Endothelial cell of umbilical vein (primary cell): ENCODE results near the gene SOAT1. TPM values are rescaled to one million over a fixed set of nuclear protein-coding genes. Genes with fewer than 3 reads are reported as not detected.

ENCODE experiments used
- BruUV-seq: library from RNA; stranded (reverse); fragments of 400-500 nt; replicated peaks from 2 replicates; lab custom pipeline; 2021; lab: Mats Ljungman, UMichigan
- CTCF ChIA-PET: fragments of 300-600, 350-600 bp; sonication (Branson Sonifier 250); formaldehyde crosslinking; loops from one replicate; lab custom pipeline; 2021; ENCODE audit warnings: antibody characterized with exemption, inconsistent platforms; lab: Charles Lee
- POLR2A ChIA-PET: fragments of 300-600, 350-600 bp; sonication (Branson Sonifier 250); formaldehyde crosslinking; loops from one replicate; lab custom pipeline; 2021; ENCODE audit warnings: antibody characterized with exemption, inconsistent platforms; lab: Charles Lee
- DNase-seq: peaks from one replicate; pipeline ENCODE4 v3.0.0-alpha.2; 2011; ENCODE audit warnings: low read depth, low spot score
- FAIRE-seq: peaks from 2 replicates; lab custom pipeline; 2011; peaks lifted over from hg19 to GRCh38; lab: Jason Lieb, UNC
- H2AFZ ChIP-seq: 2 replicates; pipeline ENCODE4 v1.6.0; 2012; ENCODE audit warnings: low read depth, low read length, control low read depth, inconsistent platforms
- H3K27ac ChIP-seq: 2 replicates; pipeline ENCODE4 v1.5.1; 2011; ENCODE audit warnings: low read depth, mild to moderate bottlenecking, control low read depth, low read length, moderate library complexity; ENCODE audit not compliant: insufficient read depth
- H3K27me3 ChIP-seq, 2 experiments: 2 replicates each; pipeline versions ENCODE4 v1.6.0 to v1.6.1; 2011; ENCODE audit warnings: low read length in 2 of 2, mixed read lengths in 1 of 2; ENCODE audit not compliant: control insufficient read depth in 2 of 2, insufficient read depth in 2 of 2
- H3K36me3 ChIP-seq, 2 experiments: 2 replicates in 1 of 2; 3 replicates in 1 of 2; pipeline ENCODE4 v1.5.1; 2011; ENCODE audit warnings: low read length in 2 of 2, mild to moderate bottlenecking in 1 of 2, moderate library complexity in 1 of 2; ENCODE audit not compliant: control insufficient read depth in 2 of 2, insufficient read depth in 2 of 2; ENCODE audit errors: extremely low read depth in 1 of 2
- H3K4me1 ChIP-seq: 3 replicates; pipeline ENCODE4 v1.5.1; 2011; ENCODE audit warnings: mild to moderate bottlenecking, low read length; ENCODE audit not compliant: control insufficient read depth, insufficient read depth; ENCODE audit errors: extremely low read depth
- H3K4me2 ChIP-seq: 2 replicates; pipeline ENCODE4 v1.6.1; 2011; ENCODE audit warnings: low read length, control low read depth, mixed read lengths; ENCODE audit not compliant: insufficient read depth
- H3K4me3 ChIP-seq, 3 experiments: fragments of 200-600 bp in 1 of 3; sonication (generic), shearing (Covaris generic) in 1 of 3; replicated peaks in 1 of 3; 2 replicates each; pipeline ENCODE4 v1.5.1; 2011 to 2016; ENCODE audit warnings: control low read depth in 3 of 3, low read length in 3 of 3, mild to moderate bottlenecking in 2 of 3, inconsistent platforms in 1 of 3, low read depth in 1 of 3, moderate library complexity in 1 of 3; ENCODE audit not compliant: insufficient read depth in 1 of 3
- H3K79me2 ChIP-seq: 2 replicates; pipeline ENCODE4 v1.6.0; 2012; ENCODE audit warnings: low read length, inconsistent platforms; ENCODE audit not compliant: control insufficient read depth, insufficient read depth
- H3K9ac ChIP-seq: replicated peaks from 2 replicates; pipeline ENCODE3; 2011; ENCODE audit warnings: low read length, control low read depth; ENCODE audit not compliant: insufficient read depth; ENCODE audit errors: extremely low read depth
- H3K9me1 ChIP-seq: replicated peaks from 3 replicates; pipeline ENCODE4 v1.6.0; 2011; ENCODE audit warnings: mild to moderate bottlenecking, low read length; ENCODE audit not compliant: control insufficient read depth, insufficient read depth; ENCODE audit errors: extremely low read depth
- H3K9me3 ChIP-seq: replicated peaks from 2 replicates; pipeline ENCODE4 v1.5.1; 2012; ENCODE audit warnings: low read length, inconsistent platforms; ENCODE audit not compliant: control insufficient read depth, insufficient read depth
- H4K20me1 ChIP-seq: replicated peaks from 2 replicates; pipeline ENCODE3; 2011; ENCODE audit warnings: mild to moderate bottlenecking, low read length; ENCODE audit not compliant: control insufficient read depth, insufficient read depth; ENCODE audit errors: extremely low read depth
- EZH2 ChIP-seq: IDR thresholded peaks from 2 replicates; pipeline ENCODE4 v1.6.1; 2012; ENCODE audit warnings: borderline replicate concordance, low read depth, mild to moderate bottlenecking, moderate library complexity, low read length, inconsistent platforms; ENCODE audit not compliant: severe bottlenecking
- FOS ChIP-seq: IDR thresholded peaks from 2 replicates; pipeline ENCODE4 v1.6.1; 2011; ENCODE audit warnings: mild to moderate bottlenecking, low read length, moderate library complexity, borderline replicate concordance; ENCODE audit not compliant: insufficient read depth
- GATA2 ChIP-seq: IDR thresholded peaks from 2 replicates; pipeline ENCODE4 v1.7.0; 2011; ENCODE audit warnings: low read depth, mild to moderate bottlenecking, moderate library complexity, mixed read lengths, low read length; ENCODE audit not compliant: insufficient read length, insufficient read depth
- JUN ChIP-seq: IDR thresholded peaks from 2 replicates; pipeline ENCODE4 v1.6.1; 2011; ENCODE audit warnings: borderline replicate concordance, low read depth; ENCODE audit not compliant: insufficient read length, insufficient read depth
- MYC ChIP-seq: IDR thresholded peaks from one replicate; pipeline ENCODE4 v1.6.1; 2011; ENCODE audit warnings: mild to moderate bottlenecking, low read depth, low read length
- POLR2A ChIP-seq: IDR thresholded peaks from 2 replicates; pipeline ENCODE4 v1.6.1; 2012; ENCODE audit warnings: low read depth, mild to moderate bottlenecking, control low read depth, low read length
- POLR2AphosphoS5 ChIP-seq: IDR thresholded peaks from 2 replicates; pipeline ENCODE4 v1.6.1; 2012; ENCODE audit warnings: low read depth, mild to moderate bottlenecking, control low read depth, low read length, moderate library complexity; ENCODE audit not compliant: insufficient read depth
- dilution Hi-C: fragments of 300-500 bp; cut with MboI; formaldehyde crosslinking; loops from one replicate; pipeline ENCODE4 v1.15.0; 2019; ENCODE audit warnings: low sequenced_read_pairs; ENCODE audit not compliant: extremely low pct_ligation_motif_present
- intact Hi-C: fragments of 100-400 bp; cut with micrococcal nuclease; formaldehyde crosslinking; loops from one replicate; pipeline ENCODE4 v1.10.0; 2022
- polyA plus RNA-seq, 4 experiments: library from polyadenylated mRNA; depleted of rRNA in 3 of 4; stranded (reverse) in 3 of 4; unstranded in 1 of 4; fragments of >200 nt; gene quantifications; 2 replicates each; pipeline versions ENCODE4 v1.2.1 to v1.2.3, GENCODE V29; 2011 to 2012; ENCODE audit warnings: missing spikeins in 1 of 4
- total RNA-seq: library from RNA; stranded (reverse); gene quantifications from 2 replicates; pipeline ENCODE4 v1.2.3, GENCODE V29; 2021
- TF ChIP-seq, protein P1 (sequence below): IDR thresholded peaks from 2 replicates; pipeline ENCODE4 v1.6.1; 2011; ENCODE audit not compliant: insufficient read depth, insufficient read length
- TF ChIP-seq, protein P2 (sequence below), 2 donors: IDR thresholded peaks; 1 replicate in 1 of 2; 2 replicates in 1 of 2; pipeline ENCODE4 v1.5.1; 2011; ENCODE audit warnings: low read length in 2 of 2, mild to moderate bottlenecking in 2 of 2, moderate library complexity in 2 of 2, control low read depth in 1 of 2, inconsistent platforms in 1 of 2, low read depth in 1 of 2; ENCODE audit not compliant: insufficient read depth in 1 of 2; ENCODE audit errors: extremely low read depth in 1 of 2

SOAT1 gene
- total and polyA plus RNA-seq, 2 donors (not counting 3 experiments of a cell fraction or from before 2014, with no cell fraction given) = 14.0 to 38.2 TPM

DNA sequence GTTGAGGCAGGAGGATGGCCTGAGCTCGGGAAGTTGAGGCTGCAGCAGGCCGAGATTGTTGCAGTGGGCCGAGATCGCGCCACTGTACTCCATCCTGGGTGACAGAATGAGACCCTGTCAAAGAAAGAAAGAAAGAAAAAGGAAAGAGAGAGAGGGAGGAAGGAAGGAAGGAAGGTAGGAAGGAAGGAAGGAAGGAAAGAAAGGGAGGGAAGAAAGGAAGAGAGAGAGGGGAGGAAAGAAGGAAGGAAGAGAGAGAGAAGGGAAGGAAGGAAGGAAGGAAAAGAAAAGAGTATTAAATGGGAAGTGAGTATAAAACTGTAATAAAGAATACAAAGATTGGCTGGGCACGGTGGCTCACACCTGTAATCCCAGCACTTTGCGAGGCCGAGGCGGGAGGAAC is 45.7 kb upstream of the SOAT1 start:
- dilution Hi-C loops = no loop called here
- Histone ChIP-seq H4K20me1 (no peaks in the 10 kb centered on the region), H3K9ac (no peak overlapping the region), H3K36me3 (no peaks in the 10 kb centered on the region), H3K9me1 (no peaks in the 10 kb centered on the region), H3K9me3 (no peaks in the 10 kb centered on the region), H3K27me3 (no peaks in the 10 kb centered on the region), H3K4me3 (no peak overlapping the region), H3K79me2 (no peaks in the 10 kb centered on the region), H3K27ac (no peak overlapping the region), H2AFZ (no peak overlapping the region), H3K4me1 (peaks cover 8% of the 10 kb centered on the region), H3K4me2 (no peak overlapping the region)
- intact Hi-C loops = no loop called here
- DNase-seq (no peak), FAIRE-seq (no peak)
- ChIA-PET CTCF (interaction anchor here (1.1 to 1.8 kb wide), 2 partner anchors 15 to 46 kb away, joined by 4 to 5 read pairs; partner anchors contain the start of gene SOAT1), POLR2A (no interaction called here)
- BruUV-seq = no TSS peak
- TF ChIP-seq, protein P1, sequence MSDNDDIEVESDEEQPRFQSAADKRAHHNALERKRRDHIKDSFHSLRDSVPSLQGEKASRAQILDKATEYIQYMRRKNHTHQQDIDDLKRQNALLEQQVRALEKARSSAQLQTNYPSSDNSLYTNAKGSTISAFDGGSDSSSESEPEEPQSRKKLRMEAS = no peak
- no peak for TF ChIP-seq FOS
- no peak for TF ChIP-seq MYC
- TF ChIP-seq POLR2A = no peak
- TF ChIP-seq, protein P2, sequence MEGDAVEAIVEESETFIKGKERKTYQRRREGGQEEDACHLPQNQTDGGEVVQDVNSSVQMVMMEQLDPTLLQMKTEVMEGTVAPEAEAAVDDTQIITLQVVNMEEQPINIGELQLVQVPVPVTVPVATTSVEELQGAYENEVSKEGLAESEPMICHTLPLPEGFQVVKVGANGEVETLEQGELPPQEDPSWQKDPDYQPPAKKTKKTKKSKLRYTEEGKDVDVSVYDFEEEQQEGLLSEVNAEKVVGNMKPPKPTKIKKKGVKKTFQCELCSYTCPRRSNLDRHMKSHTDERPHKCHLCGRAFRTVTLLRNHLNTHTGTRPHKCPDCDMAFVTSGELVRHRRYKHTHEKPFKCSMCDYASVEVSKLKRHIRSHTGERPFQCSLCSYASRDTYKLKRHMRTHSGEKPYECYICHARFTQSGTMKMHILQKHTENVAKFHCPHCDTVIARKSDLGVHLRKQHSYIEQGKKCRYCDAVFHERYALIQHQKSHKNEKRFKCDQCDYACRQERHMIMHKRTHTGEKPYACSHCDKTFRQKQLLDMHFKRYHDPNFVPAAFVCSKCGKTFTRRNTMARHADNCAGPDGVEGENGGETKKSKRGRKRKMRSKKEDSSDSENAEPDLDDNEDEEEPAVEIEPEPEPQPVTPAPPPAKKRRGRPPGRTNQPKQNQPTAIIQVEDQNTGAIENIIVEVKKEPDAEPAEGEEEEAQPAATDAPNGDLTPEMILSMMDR (IDR thresholded peaks at IDR 0.05; ENCODE audit: extremely low read depth in 1 of 2, insufficient read depth in 1 of 2, low read depth in 1 of 2, low read length in 2 of 2) = no peak
- no peak for TF ChIP-seq POLR2AphosphoS5
- TF ChIP-seq GATA2 = no peak
- no peak for TF ChIP-seq JUN
- no peak for TF ChIP-seq EZH2
